ENCODE measurements around the gene FZD8.

DNA sequence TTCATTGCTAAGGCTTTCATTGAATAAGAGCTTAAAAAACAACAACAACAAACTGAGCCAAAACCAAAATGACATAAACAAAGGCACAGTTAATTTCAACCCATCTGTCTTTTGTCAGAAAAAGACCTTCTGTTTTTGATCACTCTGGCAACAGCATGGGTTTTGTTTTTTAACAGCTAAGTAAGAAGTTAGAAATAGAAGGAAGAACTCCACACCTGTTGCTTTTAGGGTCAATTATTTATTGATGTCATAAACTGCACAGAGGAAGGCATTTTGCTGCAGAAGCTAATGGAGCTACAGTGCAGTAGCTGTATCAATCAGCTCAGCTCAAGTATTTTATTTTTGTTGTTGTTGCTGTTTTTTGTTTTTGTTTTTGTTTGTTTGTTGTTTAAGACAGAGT lies 53.3 kb downstream of the FZD8 start:
- TF ChIP-seq, protein P1, sequence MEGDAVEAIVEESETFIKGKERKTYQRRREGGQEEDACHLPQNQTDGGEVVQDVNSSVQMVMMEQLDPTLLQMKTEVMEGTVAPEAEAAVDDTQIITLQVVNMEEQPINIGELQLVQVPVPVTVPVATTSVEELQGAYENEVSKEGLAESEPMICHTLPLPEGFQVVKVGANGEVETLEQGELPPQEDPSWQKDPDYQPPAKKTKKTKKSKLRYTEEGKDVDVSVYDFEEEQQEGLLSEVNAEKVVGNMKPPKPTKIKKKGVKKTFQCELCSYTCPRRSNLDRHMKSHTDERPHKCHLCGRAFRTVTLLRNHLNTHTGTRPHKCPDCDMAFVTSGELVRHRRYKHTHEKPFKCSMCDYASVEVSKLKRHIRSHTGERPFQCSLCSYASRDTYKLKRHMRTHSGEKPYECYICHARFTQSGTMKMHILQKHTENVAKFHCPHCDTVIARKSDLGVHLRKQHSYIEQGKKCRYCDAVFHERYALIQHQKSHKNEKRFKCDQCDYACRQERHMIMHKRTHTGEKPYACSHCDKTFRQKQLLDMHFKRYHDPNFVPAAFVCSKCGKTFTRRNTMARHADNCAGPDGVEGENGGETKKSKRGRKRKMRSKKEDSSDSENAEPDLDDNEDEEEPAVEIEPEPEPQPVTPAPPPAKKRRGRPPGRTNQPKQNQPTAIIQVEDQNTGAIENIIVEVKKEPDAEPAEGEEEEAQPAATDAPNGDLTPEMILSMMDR (IDR thresholded peaks at IDR 0.05 in 4 of 5, conservative IDR thresholded peaks at IDR 0.05 in 1 of 5): no peak
- no peak for TF ChIP-seq POLR2A (IDR thresholded peaks at IDR 0.05)
